22Rv1 (cell line): ENCODE results near the gene TRUB2.

ENCODE experiments used
- H3K27ac ChIP-seq: fragments of 450-650 bp; 2 replicates; pipeline ENCODE4 v1.5.1; 2017
- CTCF ChIP-seq: fragments of 450-650 bp; IDR thresholded peaks from 2 replicates; pipeline ENCODE4 v1.5.1; 2017; ENCODE audit warnings: mild to moderate bottlenecking
- ZFX ChIP-seq: fragments of 450-650 bp; IDR thresholded peaks from 2 replicates; pipeline ENCODE4 v1.6.1; 2017; ENCODE audit warnings: antibody characterized with exemption, borderline replicate concordance

The TRUB2 gene

GRCh38 chr9:128325629-128326028 lies 3.4 kb upstream of the TRUB2 start:
- no peak for TF ChIP-seq ZFX
- no peak for TF ChIP-seq CTCF
- H3K27ac ChIP-seq: no peak overlapping the region

DNA sequence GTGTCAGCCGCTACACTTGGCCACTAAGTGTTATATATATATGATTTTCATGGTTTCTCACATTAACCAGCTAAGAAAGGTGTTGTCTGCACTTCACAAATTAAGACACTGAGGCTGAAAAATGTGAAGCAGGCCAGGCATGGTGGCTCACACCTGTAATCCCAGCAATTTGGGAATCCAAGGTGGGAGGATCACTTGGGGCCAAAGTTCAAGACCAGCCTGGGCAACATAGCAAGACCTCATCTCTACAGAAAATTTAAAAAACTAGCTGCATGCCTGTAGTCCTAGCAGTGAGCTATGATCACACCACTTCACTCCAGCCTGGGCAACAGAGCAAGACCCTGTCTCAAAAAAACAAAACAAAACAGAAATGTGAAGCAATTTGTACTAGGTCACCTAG lies 2.2 kb upstream of the TRUB2 start:
- TF ChIP-seq ZFX: no peak
- no peak for TF ChIP-seq CTCF
- no peak overlapping the region for H3K27ac ChIP-seq

GRCh38 chr9:128323791-128324190 lies 1.5 kb upstream of the TRUB2 start:
- no peak for TF ChIP-seq CTCF
- TF ChIP-seq ZFX: no peak
- H3K27ac ChIP-seq: peak overlapping the region; percentile 92

- TF ChIP-seq CTCF: no peak
- TF ChIP-seq ZFX: no peak
- H3K27ac ChIP-seq: peak overlapping the region; percentile 92
Measured at GRCh38 chr9:128323212-128323730, 1.0 kb upstream of the TRUB2 start.

- no peak for TF ChIP-seq ZFX
- TF ChIP-seq CTCF: no peak
Measured at GRCh38 chr9:128321879-128322403, 306 bp downstream of the TRUB2 start.

DNA sequence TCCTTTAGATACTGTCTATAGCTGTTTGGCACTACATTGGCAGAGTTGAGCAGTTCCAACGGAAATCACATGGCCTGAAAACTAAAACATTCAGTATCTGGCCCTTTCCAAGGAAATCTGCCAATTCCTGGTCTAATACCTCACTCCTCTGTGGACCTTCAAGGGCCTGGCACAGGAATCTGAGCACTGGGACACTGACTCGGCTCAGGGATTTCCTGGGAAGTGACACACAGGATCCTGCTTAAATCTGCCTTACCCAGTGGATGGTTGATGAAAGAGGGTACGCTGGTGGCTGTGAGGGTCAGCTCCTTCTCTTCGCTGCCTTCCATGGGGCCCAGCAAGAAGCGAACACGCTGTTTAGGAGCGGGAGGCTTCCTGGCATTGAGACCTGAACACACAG lies 904 bp downstream of the TRUB2 start:
- peak overlapping the region; percentile 92 for H3K27ac ChIP-seq
- TF ChIP-seq ZFX (no peak), CTCF (no peak)

More at GRCh38 chr9:128321879-128322403, 306 bp downstream of the TRUB2 start:
- peak overlapping the region; percentile 92 for H3K27ac ChIP-seq

GRCh38 chr9:128317629-128318028 lies 4.6 kb downstream of the TRUB2 start:
- H3K27ac ChIP-seq: no peak overlapping the region
- TF ChIP-seq ZFX: no peak

DNA sequence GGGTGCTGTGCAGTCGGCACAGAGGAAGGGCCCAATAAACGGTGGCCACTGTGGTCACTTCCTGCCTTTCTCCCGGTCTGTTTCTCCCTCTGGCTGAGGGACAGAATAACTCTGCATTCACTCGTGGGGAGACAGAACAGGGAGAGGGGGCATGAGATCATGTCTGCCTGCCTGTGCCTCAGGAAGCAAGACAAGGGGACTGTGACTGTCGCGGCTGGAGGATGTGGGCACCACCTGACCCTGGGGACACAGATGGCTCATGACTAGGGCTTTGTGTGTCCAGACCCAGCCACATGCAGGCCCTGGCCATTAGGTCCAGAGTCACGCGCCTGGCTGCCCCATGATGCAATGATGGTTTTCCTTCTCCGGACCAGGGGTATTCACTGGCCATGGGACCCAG lies 5.8 kb downstream of the TRUB2 start:
- no peak overlapping the region for H3K27ac ChIP-seq
- TF ChIP-seq ZFX: no peak
- no peak for TF ChIP-seq CTCF
